Measurements from ENCODE around the gene CLDN10.
"Not testable (repeated sequence)": the region's sequence is repeated elsewhere in the genome, so short reads cannot be mapped to it uniquely, and the experiment has no call there.

The CLDN10 gene

DNA sequence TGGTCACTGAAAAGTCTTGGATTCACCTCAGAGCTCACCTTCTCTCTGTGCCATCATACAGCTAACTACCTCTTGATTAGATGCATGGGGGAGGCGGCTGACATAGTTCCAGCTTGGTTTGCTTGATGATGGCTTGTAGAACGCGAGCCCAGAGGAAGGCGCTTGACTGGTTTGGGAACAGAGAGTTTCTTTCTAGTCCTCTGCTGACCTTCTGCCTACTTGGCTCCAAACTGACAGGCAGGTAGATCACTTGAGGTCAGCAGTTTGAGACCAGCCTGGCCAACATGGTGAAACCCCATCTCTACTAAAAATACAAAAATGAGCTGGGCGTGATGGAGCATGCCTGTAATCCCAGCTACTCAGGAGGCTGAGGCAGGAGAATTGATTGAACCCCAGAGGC, 36.9 kb upstream of the CLDN10 start:
- WGBS (ENCODE audit: insufficient coverage, insufficient read length) = no CpG with 5 or more reads among the region's 5 CpGs
- not testable (repeated sequence) for H3K36me3 ChIP-seq (ENCODE audit: control insufficient read depth, insufficient read depth, low read length); H3K27me3 ChIP-seq (ENCODE audit: control insufficient read depth, insufficient read depth, low read length); H3K27ac ChIP-seq (ENCODE audit: low read length); H3K4me3 ChIP-seq (ENCODE audit: low read length); H3K9me3 ChIP-seq (ENCODE audit: control insufficient read depth, insufficient read depth, low read length); DNase-seq (ENCODE audit: low read depth, low spot score); H3K4me1 ChIP-seq (ENCODE audit: control insufficient read depth, insufficient read depth, low read length)

DNA sequence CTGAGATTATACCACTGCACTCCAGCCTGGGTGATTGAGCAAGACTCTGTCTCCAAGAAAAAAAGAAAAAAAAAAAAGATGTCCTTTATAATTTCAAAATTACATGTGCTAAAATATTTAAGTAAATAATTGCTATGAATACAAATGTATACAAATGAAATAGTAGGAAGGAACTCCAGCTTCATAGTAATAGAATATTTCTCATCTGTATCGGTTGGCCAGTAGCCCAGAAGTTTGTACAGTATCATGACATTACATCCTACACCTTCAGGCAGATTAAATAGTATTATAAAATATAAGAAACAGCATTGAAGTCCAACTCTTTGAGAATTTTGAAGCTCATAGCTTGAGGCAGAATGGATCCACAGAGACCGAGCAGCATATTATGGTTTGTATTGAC, 36.5 kb upstream of the CLDN10 start:
- DNase-seq (ENCODE audit: low read depth, low spot score) = no peak
- H3K9me3 ChIP-seq (ENCODE audit: control insufficient read depth, insufficient read depth, low read length) = no peaks in the 10 kb centered on the region
- no CpG with 5 or more reads among the region's 2 CpGs for WGBS (ENCODE audit: insufficient coverage, insufficient read length)
- no peak overlapping the region for H3K4me3 ChIP-seq (ENCODE audit: low read length)
- no peaks in the 10 kb centered on the region for H3K36me3 ChIP-seq (ENCODE audit: control insufficient read depth, insufficient read depth, low read length)
- no peaks in the 10 kb centered on the region for H3K4me1 ChIP-seq (ENCODE audit: control insufficient read depth, insufficient read depth, low read length)
- no peak overlapping the region for H3K27ac ChIP-seq (ENCODE audit: low read length)
- H3K27me3 ChIP-seq (ENCODE audit: control insufficient read depth, insufficient read depth, low read length) = no peaks in the 10 kb centered on the region

GRCh38 chr13:95516492-95516891, 36.0 kb upstream of the CLDN10 start:
- no peaks in the 10 kb centered on the region for H3K36me3 ChIP-seq (ENCODE audit: control insufficient read depth, insufficient read depth, low read length)
- no peaks in the 10 kb centered on the region for H3K4me1 ChIP-seq (ENCODE audit: control insufficient read depth, insufficient read depth, low read length)
- H3K9me3 ChIP-seq (ENCODE audit: control insufficient read depth, insufficient read depth, low read length) = no peaks in the 10 kb centered on the region
- no peak overlapping the region for H3K27ac ChIP-seq (ENCODE audit: low read length)
- H3K27me3 ChIP-seq (ENCODE audit: control insufficient read depth, insufficient read depth, low read length) = no peaks in the 10 kb centered on the region
- no CpG with 5 or more reads among the region's 3 CpGs for WGBS (ENCODE audit: insufficient coverage, insufficient read length)
- DNase-seq (ENCODE audit: low read depth, low spot score) = no peak
- H3K4me3 ChIP-seq (ENCODE audit: low read length) = no peak overlapping the region

DNA sequence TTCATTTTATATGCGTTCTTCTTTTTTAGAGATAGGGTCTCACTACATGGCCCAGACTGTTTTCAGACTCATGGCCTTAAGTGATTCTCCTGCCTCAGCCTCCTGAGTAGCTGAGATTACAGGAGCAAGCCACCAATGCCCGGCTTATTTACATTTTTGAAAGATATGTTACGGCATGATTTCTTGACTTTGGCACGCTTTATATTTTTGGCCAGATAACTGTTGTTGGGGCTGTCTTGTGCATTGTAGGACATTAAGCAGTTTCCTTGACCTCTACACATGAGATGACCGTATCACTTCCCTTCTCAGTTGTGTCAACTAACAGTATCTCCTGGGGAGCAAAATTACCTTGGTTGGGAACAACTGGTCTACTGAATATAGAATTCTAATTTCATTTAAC, 28.9 kb upstream of the CLDN10 start:
- Histone ChIP-seq H3K4me1 (ENCODE audit: control insufficient read depth, insufficient read depth, low read length) (no peaks in the 10 kb centered on the region), H3K27ac (ENCODE audit: low read length) (no peak overlapping the region), H3K36me3 (ENCODE audit: control insufficient read depth, insufficient read depth, low read length) (no peaks in the 10 kb centered on the region), H3K4me3 (ENCODE audit: low read length) (no peak overlapping the region), H3K27me3 (ENCODE audit: control insufficient read depth, insufficient read depth, low read length) (no peaks in the 10 kb centered on the region), H3K9me3 (ENCODE audit: control insufficient read depth, insufficient read depth, low read length) (no peaks in the 10 kb centered on the region)
- no CpG with 5 or more reads among the region's 5 CpGs for WGBS (ENCODE audit: insufficient coverage, insufficient read length)
- no peak for DNase-seq (ENCODE audit: low read depth, low spot score)

- H3K36me3 ChIP-seq (ENCODE audit: control insufficient read depth, insufficient read depth, low read length) = no peaks in the 10 kb centered on the region
- no peak overlapping the region for H3K27ac ChIP-seq (ENCODE audit: low read length)
- H3K4me3 ChIP-seq (ENCODE audit: low read length) = no peak overlapping the region
- H3K9me3 ChIP-seq (ENCODE audit: control insufficient read depth, insufficient read depth, low read length) = no peaks in the 10 kb centered on the region
- no peaks in the 10 kb centered on the region for H3K27me3 ChIP-seq (ENCODE audit: control insufficient read depth, insufficient read depth, low read length)
- H3K4me1 ChIP-seq (ENCODE audit: control insufficient read depth, insufficient read depth, low read length) = no peaks in the 10 kb centered on the region
- WGBS (ENCODE audit: insufficient coverage, insufficient read length) = no CpG with 5 or more reads among the region's 6 CpGs
- no peak for DNase-seq (ENCODE audit: low read depth, low spot score)
Observed at GRCh38 chr13:95524264-95524901, 28.1 kb upstream of the CLDN10 start.

DNA sequence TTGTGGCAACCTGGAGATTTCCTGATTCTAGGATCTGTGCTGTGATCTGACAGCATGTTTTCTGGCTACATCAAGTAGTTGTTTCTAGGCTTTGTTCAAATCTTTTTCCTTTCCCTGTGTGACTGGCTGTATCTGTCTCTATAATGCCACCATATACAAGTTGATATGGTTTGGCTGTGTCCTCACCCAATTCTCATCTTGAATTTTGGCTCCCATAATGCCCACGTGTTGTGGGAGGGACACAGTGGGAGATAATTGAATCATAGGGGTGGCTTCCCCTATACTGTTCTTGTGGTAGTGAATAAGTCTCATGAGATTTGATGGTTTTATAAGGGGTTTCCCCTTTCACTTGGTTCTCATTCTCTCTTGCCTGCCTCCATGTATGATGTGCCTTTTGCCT, 24.6 kb upstream of the CLDN10 start:
- DNase-seq (ENCODE audit: low read depth, low spot score) = no peak

DNA sequence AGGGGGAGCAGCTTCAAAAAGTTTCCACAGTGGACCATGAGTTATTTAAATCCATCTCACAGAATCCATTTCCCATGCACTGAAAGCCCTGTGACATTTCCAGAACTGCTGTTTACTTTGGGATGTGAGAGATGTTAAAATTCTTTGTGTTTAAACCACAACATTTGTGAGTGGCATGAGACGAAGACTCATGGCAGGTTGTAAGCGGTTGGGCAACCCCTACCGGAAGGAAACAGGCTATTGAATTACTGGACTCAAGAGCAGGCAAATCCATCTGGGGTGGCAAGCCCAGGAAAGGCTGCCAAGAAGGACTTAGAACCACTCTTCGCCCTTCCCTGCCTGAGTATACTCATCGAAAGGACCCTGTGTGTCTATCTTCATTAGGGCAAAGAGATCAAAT, 22.3 kb upstream of the CLDN10 start:
- DNase-seq (ENCODE audit: low read depth, low spot score) = no peak
- Histone ChIP-seq H3K36me3 (ENCODE audit: control insufficient read depth, insufficient read depth, low read length) (no peaks in the 10 kb centered on the region), H3K4me3 (ENCODE audit: low read length) (no peak overlapping the region), H3K27ac (ENCODE audit: low read length) (no peak overlapping the region), H3K4me1 (ENCODE audit: control insufficient read depth, insufficient read depth, low read length) (no peaks in the 10 kb centered on the region), H3K27me3 (ENCODE audit: control insufficient read depth, insufficient read depth, low read length) (no peaks in the 10 kb centered on the region), H3K9me3 (ENCODE audit: control insufficient read depth, insufficient read depth, low read length) (no peaks in the 10 kb centered on the region)
- WGBS (ENCODE audit: insufficient coverage, insufficient read length) = no CpG with 5 or more reads among the region's 5 CpGs

More for the DNA sequence above, 24.6 kb upstream of the CLDN10 start:
- H3K9me3 ChIP-seq (ENCODE audit: control insufficient read depth, insufficient read depth, low read length) = no peaks in the 10 kb centered on the region
- WGBS (ENCODE audit: insufficient coverage, insufficient read length) = no CpG with 5 or more reads among the region's 1 CpG
- no peaks in the 10 kb centered on the region for H3K4me1 ChIP-seq (ENCODE audit: control insufficient read depth, insufficient read depth, low read length)
- no peaks in the 10 kb centered on the region for H3K27me3 ChIP-seq (ENCODE audit: control insufficient read depth, insufficient read depth, low read length)
- H3K4me3 ChIP-seq (ENCODE audit: low read length) = no peak overlapping the region
- no peak overlapping the region for H3K27ac ChIP-seq (ENCODE audit: low read length)
- H3K36me3 ChIP-seq (ENCODE audit: control insufficient read depth, insufficient read depth, low read length) = no peaks in the 10 kb centered on the region

GRCh38 chr13:95533545-95534160, 18.9 kb upstream of the CLDN10 start:
- no CpG with 5 or more reads among the region's 7 CpGs for WGBS (ENCODE audit: insufficient coverage, insufficient read length)
- DNase-seq (ENCODE audit: low read depth, low spot score) = no peak
- H3K27me3 ChIP-seq (ENCODE audit: control insufficient read depth, insufficient read depth, low read length) = no peaks in the 10 kb centered on the region
- H3K4me3 ChIP-seq (ENCODE audit: low read length) = no peak overlapping the region
- H3K4me1 ChIP-seq (ENCODE audit: control insufficient read depth, insufficient read depth, low read length) = no peaks in the 10 kb centered on the region
- H3K27ac ChIP-seq (ENCODE audit: low read length) = no peak overlapping the region
- H3K9me3 ChIP-seq (ENCODE audit: control insufficient read depth, insufficient read depth, low read length) = no peaks in the 10 kb centered on the region
- no peaks in the 10 kb centered on the region for H3K36me3 ChIP-seq (ENCODE audit: control insufficient read depth, insufficient read depth, low read length)

- no peak overlapping the region for H3K27ac ChIP-seq (ENCODE audit: low read length)
- no peaks in the 10 kb centered on the region for H3K27me3 ChIP-seq (ENCODE audit: control insufficient read depth, insufficient read depth, low read length)
- WGBS (ENCODE audit: insufficient coverage, insufficient read length) = no CpG with 5 or more reads among the region's 3 CpGs
- H3K4me1 ChIP-seq (ENCODE audit: control insufficient read depth, insufficient read depth, low read length) = no peaks in the 10 kb centered on the region
- no peak overlapping the region for H3K4me3 ChIP-seq (ENCODE audit: low read length)
- H3K9me3 ChIP-seq (ENCODE audit: control insufficient read depth, insufficient read depth, low read length) = no peaks in the 10 kb centered on the region
- DNase-seq (ENCODE audit: low read depth, low spot score) = no peak
- no peaks in the 10 kb centered on the region for H3K36me3 ChIP-seq (ENCODE audit: control insufficient read depth, insufficient read depth, low read length)
Observed at GRCh38 chr13:95535243-95535642, 17.3 kb upstream of the CLDN10 start.

DNA sequence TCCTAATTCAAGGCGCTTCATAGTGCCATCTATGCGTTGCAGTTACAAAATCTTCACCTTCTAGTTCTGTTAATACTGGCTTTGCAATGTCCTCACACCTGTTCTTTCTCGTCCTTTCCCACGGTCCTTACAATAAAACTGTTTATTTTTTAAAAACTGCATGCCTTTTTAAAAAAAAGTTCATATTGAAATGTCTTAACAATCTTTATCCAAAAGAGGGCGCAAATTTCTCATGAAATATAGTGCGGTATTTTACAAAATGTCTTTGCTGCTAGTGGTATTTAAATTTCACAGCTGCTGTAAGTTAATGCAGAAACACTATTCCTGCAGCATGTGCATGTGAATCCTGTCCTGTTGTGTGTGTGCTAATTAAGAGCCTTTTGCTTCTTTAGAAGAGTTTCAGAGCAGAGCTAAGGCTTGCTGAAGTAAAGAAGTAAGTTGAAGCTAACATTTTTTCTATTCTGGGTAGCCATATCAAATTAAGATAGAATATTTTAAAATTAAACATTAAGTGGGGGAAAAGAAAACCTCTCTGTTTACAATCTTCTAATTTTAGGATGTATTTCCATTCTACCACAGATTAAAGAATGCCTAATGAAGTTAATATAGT, 15.8 kb upstream of the CLDN10 start:
- WGBS (ENCODE audit: insufficient coverage, insufficient read length) = no CpG with 5 or more reads among the region's 6 CpGs
- no peaks in the 10 kb centered on the region for H3K9me3 ChIP-seq (ENCODE audit: control insufficient read depth, insufficient read depth, low read length)
- H3K4me3 ChIP-seq (ENCODE audit: low read length) = no peak overlapping the region
- no peaks in the 10 kb centered on the region for H3K4me1 ChIP-seq (ENCODE audit: control insufficient read depth, insufficient read depth, low read length)
- no peaks in the 10 kb centered on the region for H3K36me3 ChIP-seq (ENCODE audit: control insufficient read depth, insufficient read depth, low read length)
- H3K27ac ChIP-seq (ENCODE audit: low read length) = no peak overlapping the region
- DNase-seq (ENCODE audit: low read depth, low spot score) = no peak
- no peaks in the 10 kb centered on the region for H3K27me3 ChIP-seq (ENCODE audit: control insufficient read depth, insufficient read depth, low read length)

DNA sequence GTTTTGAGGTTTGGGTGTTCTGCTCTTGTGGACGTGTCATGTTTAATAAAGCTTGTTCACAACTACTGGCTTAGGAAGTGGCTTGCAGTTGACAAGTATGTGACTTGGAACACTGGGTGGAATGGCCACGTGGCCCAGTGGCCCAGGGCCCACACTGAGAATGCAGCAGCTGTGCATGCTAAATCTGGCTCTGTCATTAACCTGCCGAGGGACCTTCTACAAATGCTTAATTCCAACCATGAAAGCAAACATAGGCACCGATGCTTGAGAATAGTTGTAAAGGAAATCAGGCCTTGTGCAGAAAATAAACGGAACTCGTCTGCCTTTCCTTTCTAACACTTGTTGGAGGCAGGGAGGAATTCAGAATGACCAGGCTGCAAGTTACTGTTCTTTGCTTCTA, 11.6 kb upstream of the CLDN10 start:
- Histone ChIP-seq H3K27me3 (ENCODE audit: control insufficient read depth, insufficient read depth, low read length) (no peaks in the 10 kb centered on the region), H3K4me1 (ENCODE audit: control insufficient read depth, insufficient read depth, low read length) (no peaks in the 10 kb centered on the region), H3K36me3 (ENCODE audit: control insufficient read depth, insufficient read depth, low read length) (no peaks in the 10 kb centered on the region), H3K4me3 (ENCODE audit: low read length) (no peak overlapping the region), H3K9me3 (ENCODE audit: control insufficient read depth, insufficient read depth, low read length) (no peaks in the 10 kb centered on the region), H3K27ac (ENCODE audit: low read length) (no peak overlapping the region)
- no peak for DNase-seq (ENCODE audit: low read depth, low spot score)
- no CpG with 5 or more reads among the region's 6 CpGs for WGBS (ENCODE audit: insufficient coverage, insufficient read length)
